Activated CD4-positive, CD25-positive, alpha-beta regulatory T cell treated with anti-CD3 and anti-CD28 coated beads, Interleukin-2, amount 50 U/mL, for 16 hours (primary cell): ENCODE measurements around the gene PPM1G.
A peak's percentile ranks its signal among the peaks of the same experiment; 100 is the strongest.
"Not testable (repeated sequence)": the region's sequence is repeated elsewhere in the genome, so short reads cannot be mapped to it uniquely, and the experiment has no call there.

ENCODE experiments used
- DNase-seq: peaks from one replicate; pipeline ENCODE4 v3.0.0-alpha.2; 2020; ENCODE audit warnings: low read depth, low spot score

The PPM1G gene

DNA sequence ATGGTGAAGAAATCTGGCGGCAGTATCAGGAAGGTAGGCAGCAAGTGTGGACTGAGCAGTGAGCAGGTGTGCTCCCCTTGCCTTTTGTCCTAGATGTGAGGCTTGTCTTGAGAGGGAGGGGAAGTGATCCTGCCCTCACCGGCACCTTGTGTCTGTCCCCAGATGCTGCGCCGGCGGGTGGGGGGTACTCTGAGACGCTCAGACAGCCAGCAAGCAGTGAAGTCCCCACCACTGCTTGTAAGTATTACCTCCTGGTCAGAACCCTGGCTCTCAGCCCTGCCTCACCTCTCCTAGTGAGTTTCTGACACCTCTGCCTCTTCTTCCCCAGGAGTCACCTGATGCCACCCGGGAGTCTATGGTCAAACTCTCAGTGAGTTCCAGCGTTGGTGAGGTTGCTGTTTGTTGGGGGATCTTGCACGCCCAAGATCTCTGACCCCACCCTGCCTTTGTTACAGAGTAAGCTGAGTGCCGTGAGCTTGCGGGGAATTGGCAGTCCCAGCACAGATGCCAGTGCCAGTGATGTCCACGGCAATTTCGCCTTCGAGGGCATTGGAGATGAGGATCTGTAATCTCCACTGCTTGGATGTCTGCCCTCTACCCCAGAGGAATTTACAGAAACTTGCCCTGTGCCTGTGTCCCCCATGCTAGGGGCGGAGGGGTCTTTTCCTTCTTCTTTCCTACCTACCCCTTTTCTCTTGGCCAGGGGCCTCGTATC lies 33.1 kb downstream of the PPM1G start:
- DNase-seq, result no peak

DNA sequence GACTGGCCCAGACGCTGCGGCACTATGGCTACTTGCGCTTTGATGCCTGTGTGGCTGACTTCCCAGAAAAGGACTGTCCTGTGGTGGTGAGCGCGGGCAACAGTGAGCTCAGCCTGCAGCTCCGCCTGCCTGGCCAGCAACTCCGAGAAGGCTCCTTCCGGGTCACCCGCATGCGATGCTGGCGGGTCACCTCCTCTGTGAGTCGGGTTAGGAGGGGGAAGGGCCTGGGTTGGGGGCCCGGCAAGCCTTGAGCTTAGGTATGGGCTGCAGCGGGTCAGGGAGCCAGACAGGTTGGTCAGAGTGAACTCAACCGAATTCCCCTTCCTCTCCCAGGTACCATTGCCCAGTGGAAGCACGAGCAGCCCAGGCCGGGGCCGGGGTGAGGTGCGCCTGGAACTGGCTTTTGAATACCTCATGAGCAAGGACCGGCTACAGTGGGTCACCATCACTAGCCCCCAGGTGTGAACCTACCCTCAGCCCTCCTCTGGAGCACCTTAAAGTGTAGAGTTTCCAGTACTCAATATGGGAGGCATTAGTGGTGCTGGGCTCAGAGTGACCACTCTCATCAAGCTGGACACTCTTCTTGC lies 33.8 kb downstream of the PPM1G start:
- DNase-seq, result no peak

DNA sequence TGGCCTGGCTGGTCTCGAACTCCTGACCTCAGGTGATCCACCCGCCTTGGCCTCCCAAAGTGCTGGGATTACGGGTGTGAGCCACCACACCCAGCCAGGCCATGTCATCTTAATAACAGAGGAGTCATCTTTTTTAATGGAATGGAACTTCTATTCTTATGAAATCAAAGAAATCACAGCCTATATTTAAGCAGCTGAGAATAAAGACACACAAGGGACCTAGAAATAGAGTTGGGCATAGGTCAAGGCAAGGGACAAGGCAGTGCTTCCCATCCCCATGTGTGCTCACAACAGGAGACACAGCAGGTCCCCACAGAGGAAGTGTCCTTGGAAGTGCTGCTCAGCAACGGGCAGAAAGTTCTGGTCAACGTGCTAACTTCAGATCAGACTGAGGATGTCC lies 35.8 kb downstream of the PPM1G start:
- no peak for DNase-seq

DNA sequence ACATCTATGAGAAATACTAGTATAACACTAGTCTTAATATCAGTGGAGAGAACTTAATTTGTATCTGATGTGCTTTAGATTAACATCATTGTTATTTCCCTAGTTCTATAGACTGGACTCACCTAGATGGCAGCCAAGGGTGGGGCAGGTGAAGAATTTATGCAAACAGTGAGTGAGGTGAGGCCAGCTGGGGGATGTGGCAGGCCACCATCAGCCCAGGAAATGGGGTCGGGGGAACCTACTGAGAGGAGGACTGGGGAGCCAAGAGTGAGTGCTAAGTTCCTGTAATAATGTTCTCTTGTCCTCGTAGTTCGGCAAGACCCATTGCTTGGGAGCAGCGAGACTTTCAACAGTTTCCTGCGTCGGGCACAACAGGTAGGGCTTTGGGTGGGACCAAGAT lies 36.5 kb downstream of the PPM1G start:
- DNase-seq, result no peak

DNA sequence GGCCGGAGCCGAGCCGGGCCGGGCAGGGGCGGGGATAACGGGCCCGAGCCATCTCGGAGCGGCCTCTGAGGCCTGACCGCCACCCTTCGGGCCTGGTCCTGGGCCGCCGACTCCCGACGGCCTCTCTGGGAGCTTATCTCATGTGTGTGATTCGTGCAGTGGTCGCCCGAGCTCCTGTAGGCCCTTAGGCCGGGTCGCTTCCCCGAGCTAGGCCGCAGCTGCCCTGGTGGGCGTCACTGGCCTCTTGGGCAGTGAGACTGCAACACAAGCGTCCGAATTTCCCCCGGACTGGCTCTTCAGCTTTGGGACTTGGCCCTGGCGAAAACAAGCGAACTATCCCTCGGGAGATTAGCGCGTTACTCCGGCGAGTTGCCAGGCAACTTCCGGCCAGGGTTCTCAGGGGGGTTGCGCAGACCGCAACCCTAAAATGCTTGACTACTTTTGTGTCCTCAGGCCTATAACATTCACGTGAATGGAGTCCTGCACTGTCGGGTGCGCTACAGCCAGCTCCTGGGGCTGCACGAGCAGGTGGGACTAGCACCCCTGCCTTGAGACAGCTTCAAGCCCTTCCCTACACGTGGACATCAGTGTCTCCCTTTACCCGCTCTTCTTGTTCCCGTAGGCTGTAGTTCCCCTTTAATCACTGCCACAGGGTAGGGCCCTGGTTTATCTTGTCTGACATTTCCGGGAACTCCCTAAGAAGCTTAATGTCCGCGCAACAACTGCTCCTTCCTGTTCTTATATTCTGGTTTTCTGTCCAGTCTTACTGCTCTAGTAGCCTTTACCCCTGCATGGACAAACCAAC lies 38.4 kb downstream of the PPM1G start:
- no peak for DNase-seq

DNA sequence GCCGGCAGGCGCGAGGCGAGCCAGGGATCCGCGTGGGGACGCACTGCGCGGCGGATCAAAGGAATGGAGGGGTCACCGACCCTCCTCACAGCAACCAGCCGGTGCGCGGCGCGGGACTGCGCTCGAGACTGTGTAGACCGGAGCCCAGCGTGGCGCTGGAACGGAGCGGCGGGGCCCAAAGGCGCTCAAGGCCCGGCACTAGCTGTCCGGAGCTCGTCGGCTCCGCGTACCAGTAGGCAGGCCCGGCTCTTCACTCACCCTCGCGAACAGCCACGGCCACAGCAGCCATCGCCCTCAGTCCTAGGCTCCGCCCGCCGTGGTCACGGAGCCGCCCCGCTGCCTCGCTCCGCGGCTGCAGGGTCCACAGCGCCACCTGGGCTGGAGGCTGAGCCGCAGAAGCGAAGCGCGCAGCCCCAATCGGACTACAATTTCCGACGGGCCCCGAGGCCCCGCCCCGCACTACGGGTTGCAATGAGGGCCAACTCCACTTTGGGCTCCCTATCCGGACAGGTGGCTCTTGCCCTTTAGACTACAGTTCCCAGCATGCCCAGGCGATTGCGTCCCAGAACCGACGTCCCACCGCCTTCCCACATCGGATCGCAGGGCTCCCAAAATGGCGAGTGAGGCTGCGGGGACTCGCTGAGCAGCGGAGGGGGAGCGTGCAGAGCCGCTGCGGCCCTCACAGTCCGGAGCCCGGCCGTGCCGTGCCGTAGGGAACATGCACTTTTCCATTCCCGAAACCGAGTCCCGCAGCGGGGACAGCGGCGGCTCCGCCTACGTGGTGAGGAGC lies 39.2 kb downstream of the PPM1G start, which contains the start of the genes EIF2B4 and SNX17:
EIF2B4 (minus strand) TSS at position 313 of the 790 bp plus-strand sequence; CDS start at position 289, 24 bp downstream.
SNX17 (plus strand) TSS at position 591 of the 790 bp plus-strand sequence; CDS start at position 719, 128 bp downstream.
- peak; percentile 99 for DNase-seq

DNA sequence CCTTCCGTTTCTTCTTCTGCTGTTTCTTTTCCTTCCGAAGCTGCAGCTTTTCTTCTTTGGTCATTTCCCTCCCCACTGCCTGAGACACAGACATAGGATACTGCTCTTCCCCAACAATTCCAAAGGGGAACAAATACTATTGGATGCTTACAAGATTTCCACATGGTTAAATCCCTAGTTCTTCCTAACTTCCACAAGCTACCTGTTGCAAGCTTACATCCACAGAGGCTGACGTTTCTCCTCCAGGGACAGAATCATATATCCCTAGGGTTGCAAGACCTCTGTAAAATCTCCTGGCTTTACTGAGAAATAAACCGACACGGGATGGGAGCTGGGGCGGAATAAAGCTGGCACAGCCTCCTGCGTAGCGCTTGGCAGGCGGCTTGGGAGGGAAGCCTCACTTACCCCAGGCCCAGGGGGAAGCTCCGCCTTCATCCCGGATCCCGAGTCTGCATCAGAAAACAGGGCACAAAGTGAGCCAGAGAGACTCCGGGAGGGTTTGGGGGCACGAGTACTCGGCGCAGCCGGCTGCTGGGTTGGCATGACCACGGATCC lies 39.8 kb downstream of the PPM1G start:
- DNase-seq, result no peak

DNA sequence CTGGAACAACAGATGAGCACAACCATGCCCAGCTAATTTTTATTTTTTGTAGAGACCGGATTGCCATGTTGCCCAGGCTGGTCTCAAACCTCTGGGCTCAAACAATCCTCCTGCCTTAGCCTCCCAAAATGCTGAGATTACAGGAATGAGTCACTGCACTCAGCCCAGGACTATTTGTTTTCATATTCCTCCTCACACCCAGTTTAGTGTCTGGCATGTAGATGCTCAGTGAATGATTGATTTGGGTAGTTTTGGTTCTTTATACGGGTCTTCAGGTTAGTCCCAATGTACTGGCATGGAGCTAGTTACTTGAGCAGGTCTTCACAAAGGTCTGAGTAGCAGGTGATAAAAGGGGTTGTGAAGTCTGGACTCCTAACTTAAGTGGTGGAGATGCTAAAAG lies 45.5 kb downstream of the PPM1G start:
- no peak for DNase-seq

DNA sequence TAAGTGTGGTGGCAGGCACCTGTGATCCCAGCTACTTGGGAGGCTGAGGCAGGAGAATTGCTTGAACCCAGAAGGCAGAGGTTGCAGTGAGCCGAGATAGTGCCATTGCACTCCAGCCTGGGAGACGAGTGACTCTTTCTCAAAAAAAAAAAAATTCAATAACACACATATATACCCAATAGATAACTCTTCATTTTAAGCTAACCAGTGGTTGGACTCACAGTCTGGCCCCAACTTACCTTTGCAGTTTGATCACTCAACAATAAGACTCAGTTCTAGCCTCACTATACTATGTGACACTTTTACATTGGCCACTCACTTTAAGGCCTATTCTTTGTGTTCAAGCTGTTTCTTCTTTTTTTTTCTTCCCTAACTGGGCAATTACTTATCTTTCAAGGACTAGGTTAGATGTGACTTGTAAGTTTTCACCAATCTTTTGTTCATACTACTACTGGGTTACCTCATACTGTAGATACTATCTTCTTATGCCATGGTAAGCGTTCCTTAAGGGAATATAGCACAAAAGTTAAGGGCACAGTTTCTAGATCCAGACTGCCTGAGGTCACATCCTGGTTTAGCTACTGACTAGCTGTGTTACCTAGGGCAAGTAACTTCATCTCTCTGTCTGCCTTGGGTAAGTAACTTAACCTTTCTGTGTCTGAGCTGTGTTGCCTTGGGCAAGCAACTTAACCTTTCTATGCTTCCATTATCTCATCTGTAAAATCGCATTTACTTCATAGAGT lies 46.5 kb downstream of the PPM1G start:
- no peak for DNase-seq

DNA sequence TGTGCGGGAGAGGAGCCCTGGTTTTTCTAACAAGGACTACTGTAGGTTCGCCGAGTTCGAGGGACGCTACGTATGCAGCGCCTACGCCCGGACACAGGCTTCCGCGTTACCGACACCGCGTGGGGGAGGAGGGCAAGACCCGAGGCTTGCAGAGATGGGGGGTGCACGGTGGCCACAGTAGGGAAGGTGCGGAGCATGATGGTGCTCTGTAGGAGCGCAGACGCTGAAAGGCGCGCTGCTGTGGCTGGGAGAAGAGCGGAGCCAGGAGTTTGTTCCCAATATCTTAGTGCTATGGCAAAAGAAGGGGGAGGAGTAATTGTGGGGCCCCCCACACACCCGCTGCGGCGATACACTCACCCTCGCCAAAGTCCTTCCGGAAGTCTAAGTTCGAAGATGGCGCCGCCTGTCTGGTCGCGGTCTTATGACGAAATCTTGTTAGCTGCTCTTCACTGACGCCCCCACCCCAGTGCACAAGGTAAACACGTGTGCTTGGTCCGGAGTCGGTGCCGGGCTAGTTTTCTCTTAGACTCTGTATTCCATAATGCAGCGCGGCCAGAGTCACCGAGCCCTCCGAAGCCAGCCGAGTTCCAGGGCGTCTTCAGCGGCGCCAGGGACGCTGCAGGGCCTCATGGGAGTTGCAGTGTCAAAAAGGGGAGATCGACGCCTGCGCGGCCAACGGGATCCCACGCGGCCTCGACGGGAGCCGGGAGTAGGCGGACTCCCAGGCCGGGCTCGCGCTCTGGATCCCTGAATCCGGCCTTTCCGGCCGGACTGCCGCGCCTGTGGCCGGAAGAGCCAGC lies 52.8 kb downstream of the PPM1G start, which contains the start of gene GTF3C2:
GTF3C2 (minus strand) TSS at position 383 of the 800 bp plus-strand sequence. CDS start 13,210 bp downstream, outside the sequence.
- DNase-seq, result peak; percentile 92

DNA sequence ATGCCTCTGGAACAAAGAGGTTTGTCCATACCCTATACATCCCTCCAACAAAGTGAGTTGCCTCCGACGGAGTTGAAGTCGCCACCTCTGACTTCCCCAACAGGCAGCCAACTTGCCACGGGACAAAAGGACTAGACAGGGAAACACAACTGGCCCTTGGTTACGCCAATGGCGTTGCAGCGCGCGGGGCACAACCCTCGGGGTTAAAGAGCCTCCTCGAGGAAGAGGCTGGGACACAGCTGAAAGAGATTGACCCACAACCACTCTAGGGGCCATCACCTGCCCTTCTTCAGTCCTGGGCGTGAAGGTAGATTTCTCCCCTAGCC lies 53.4 kb downstream of the PPM1G start:
- DNase-seq, result no peak

DNA sequence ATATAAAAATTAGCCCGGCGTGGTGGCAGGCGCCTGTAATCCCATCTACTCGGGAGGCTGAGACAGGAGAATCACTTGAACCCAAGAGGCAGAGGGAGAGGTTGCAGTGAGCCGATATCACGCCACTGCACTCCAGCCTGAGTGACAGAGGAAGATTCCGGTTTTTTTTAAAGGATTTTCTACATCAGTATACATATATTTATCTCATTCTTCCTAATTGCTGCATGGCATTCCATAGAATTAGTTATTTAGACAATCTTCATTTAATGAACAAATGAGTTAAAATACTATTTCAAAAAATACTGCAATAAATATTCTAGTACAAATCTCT lies 54.8 kb downstream of the PPM1G start:
- no peak for DNase-seq

DNA sequence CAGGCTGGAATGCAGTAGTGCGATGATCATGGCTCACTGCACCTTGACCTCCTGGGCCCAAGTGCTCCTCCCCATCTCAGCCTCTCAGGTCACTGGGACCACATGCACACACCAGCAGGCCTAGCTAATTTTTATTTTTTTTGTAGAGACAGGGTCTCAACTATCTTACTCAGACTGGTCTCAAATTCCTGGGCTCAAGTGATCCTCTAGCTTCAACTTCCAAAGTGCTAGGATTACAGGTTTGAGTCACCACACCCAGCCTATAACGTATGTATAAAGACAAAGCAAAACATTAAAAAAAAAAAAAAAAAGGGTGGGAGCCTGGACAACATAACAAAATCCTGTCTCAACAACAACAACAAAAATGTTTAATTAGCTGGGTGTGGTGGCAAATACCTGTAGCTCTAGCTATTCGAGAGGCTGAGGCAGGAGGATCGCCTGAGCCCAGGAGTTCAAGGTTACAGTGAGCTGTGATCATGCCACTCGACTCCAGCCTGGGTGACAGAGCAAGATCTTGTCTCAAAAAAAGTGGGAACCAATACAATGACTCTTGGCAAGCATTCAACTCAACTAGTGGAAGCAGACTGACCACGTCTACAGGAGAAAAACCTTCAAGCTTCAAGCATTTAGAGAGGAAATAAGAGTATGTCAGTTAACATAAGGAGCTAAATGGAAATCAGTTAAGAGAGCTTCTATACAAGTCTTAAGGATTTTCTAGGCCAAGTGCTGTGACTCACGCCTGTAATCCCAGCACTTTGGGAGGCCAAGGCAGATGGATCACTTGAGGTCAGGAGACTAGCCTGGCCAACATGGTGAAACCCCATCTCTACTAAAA lies 55.4 kb downstream of the PPM1G start:
- no peak for DNase-seq

DNA sequence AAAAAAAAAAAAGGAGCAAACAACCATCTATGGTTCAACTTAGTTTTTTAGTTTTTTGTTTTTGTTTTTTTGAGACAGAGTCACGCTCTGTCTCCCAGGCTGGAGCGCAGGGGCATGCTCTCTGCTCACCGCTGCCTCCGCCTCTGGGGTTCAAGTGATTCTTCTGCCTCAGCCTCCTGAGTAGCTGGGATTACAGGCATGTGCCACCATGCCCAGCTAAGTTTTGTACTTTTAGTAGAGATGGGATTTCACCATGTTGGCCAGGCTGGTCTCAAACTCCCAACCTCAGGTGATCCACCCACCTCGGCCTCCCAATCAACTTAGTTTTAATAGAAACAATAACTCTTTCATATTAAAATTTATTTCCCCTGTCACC lies 56.0 kb downstream of the PPM1G start:
- not testable (repeated sequence) for DNase-seq

DNA sequence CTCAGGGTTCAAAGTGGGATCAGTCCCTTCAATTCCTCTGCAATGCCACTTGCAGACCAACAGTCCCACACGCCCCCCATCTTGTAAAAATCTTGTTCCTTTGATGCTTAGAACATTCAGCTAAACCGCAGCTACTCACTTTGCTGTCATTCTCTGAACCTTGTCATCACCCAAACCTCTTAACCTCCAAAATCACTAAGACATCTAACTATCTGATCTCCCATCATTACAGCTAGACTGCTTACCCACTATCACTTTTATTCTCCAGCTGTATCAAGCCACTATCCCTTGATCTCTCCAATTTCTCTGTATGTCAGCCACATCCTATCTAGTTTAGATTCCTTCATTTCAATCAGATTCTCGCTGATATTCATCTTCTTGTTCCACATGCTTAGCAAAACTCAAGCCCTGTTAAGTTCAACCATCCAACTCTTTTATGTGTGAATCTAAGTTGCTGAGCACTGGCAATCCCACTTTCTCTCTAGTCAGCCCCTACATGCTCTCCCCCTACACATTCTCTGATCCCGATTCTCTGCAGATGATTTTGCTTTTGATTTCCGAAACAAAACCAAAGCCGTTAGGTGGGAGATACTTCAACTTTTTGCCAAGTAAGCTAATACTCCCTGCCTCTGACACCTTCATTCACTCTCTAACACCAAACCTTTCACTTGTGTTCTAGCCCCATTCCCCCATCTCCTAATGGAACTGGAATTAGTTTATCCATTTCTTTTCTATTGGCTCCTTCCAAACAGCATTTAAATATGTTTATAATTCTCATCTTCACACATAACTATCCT lies 57.4 kb downstream of the PPM1G start:
- DNase-seq, result no peak

DNA sequence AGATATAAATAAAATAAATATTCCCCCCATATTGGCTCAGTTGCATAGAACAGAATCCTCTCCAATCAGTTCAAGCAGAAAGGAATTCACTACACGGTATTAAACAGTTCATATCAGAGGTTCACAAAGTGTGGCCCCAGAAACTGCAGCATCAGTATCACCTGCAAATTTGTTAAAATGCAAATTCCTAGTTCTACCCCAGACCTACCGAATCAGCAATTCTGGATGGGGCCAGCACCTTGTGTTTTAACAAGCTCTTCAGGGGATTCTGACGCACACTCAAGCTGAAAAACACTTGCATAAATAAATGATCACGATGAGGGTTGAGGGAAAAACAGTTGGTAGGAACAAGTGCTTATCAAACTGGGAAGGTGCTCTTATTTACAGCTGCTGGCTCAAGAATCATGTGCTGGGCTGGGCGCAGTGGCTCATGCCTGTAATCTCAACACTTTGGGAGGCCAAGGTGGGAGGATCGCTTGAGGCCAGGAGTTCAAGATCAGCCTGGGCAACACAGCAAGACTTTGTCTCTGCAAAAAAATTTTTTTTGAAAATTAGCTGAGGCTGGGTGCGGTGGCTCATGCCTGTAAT lies 59.2 kb downstream of the PPM1G start:
- no peak for DNase-seq

DNA sequence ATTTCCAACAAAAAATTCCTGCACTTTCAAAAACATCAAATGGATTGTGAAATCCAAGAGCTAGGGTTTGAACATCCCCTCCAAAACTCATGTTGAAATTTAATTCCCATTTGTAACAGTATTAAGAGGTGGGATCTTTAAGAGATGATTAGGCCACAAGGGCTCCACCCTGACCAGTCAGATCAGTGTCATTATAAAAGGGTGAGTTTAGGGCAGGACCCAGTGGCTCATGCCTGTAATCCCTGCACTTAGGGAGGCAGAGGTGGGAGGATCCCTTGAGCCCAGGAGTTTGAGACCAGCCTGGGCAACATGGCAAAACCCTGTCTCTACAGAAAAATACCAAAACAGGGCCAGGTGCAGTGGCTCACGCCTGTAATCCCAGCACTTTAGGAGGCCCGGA lies 61.8 kb downstream of the PPM1G start:
- DNase-seq, result no peak

DNA sequence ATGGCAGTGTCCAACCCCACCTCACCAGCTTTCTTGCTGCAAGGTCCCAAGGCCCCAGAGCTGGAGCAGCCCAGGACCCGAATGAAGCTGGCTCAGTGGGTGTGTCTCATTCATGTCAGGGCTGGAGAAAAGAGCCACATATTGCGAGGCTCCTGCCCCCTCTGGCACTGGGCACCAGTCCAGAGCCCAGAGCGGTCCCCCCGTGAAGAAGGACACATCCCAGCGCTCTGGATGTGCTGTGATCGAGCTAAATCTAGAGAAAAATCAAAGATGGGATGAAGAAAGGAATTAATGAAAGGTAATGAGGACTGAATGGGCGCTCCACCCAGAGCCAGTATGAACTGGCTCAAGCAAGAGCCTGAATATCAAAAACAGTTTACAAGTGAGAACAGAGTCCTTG lies 73.2 kb downstream of the PPM1G start:
- DNase-seq, result no peak
